H1 (cell line): Measurements from ENCODE around the gene VWA1.

ENCODE experiments used
- BCL11A ChIP-seq, 2 experiments: IDR thresholded peaks; one replicate each; pipeline ENCODE4 v1.6.1; 2011; ENCODE audit warnings: low read depth in 2 of 2, low read length in 2 of 2, mild to moderate bottlenecking in 2 of 2
- CREB1 ChIP-seq: IDR thresholded peaks from 2 replicates; pipeline ENCODE4 v1.6.1; 2012; ENCODE audit warnings: inconsistent platforms
- MAFK ChIP-seq: IDR thresholded peaks from 2 replicates; pipeline ENCODE4 v1.6.1; 2012; ENCODE audit warnings: low read depth, mild to moderate bottlenecking, improper control_type of control experiment, low read length
- SP1 ChIP-seq: IDR thresholded peaks from 2 replicates; pipeline ENCODE4 v1.6.1; 2011; ENCODE audit warnings: low read depth, low read length
- YY1 ChIP-seq: IDR thresholded peaks from 2 replicates; pipeline ENCODE4 v1.6.1; 2011; ENCODE audit warnings: low read depth, mild to moderate bottlenecking, low read length
- ZNF274 ChIP-seq: IDR thresholded peaks from 2 replicates; pipeline ENCODE4 v1.7.0; 2012; ENCODE audit warnings: low read length, borderline replicate concordance; ENCODE audit errors: extremely low read depth
- TF ChIP-seq, protein P1 (sequence below), 3 experiments: IDR thresholded peaks; 1 replicate in 2 of 3; 2 replicates in 1 of 3; pipeline versions ENCODE4 v1.5.1 to v1.6.1; 2011; ENCODE audit warnings: low read length in 3 of 3, mild to moderate bottlenecking in 3 of 3, inconsistent platforms in 2 of 3, low read depth in 1 of 3, moderate library complexity in 1 of 3; ENCODE audit not compliant: insufficient read depth in 1 of 3; ENCODE audit errors: control extremely low read depth in 1 of 3
- TF ChIP-seq, protein P2 (sequence below): IDR thresholded peaks from 2 replicates; pipeline ENCODE4 v1.6.1; 2012; ENCODE audit warnings: inconsistent platforms

DNA sequence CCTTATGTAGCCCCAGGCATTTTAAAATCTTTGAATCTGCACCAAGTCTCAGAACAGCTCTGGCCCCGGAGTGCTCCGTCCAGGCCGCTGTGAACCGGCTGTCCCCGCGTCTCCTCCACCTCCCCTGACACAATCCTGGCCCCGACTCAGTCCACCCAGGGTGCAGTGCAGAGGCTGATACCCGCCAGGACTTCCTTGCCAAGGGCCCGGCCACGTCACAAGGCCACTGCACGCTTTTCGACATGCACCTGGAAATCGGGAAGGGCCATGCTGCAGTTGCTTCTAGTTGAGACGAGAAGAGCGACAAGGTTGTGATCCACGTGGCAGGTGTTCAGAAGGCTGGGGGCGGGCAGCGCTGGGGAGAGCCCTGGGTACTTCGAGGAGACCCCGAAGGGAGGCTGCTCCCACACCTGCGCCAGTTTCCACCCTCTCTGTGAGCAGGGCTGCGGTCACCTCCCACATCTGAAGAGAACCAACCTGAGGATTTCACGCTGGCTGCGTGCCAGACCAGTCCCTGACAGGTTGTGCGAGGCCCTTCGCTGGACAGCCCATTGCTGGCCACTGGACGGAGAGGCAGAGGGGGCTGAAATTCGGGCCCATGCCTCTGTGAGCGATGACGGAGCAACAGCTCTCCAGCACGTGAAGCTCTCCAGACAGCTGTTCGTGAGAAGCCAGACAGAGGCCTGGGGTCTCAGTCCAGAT, 6.7 kb downstream of the VWA1 start:
- TF ChIP-seq YY1 (no peak), ZNF274 (no peak), MAFK (no peak), SP1 (no peak), BCL11A (IDR thresholded peaks at IDR 0.05; ENCODE audit: low read depth in 2 of 2, low read length in 2 of 2) (no peak), CREB1 (no peak)
- TF ChIP-seq, protein P1, sequence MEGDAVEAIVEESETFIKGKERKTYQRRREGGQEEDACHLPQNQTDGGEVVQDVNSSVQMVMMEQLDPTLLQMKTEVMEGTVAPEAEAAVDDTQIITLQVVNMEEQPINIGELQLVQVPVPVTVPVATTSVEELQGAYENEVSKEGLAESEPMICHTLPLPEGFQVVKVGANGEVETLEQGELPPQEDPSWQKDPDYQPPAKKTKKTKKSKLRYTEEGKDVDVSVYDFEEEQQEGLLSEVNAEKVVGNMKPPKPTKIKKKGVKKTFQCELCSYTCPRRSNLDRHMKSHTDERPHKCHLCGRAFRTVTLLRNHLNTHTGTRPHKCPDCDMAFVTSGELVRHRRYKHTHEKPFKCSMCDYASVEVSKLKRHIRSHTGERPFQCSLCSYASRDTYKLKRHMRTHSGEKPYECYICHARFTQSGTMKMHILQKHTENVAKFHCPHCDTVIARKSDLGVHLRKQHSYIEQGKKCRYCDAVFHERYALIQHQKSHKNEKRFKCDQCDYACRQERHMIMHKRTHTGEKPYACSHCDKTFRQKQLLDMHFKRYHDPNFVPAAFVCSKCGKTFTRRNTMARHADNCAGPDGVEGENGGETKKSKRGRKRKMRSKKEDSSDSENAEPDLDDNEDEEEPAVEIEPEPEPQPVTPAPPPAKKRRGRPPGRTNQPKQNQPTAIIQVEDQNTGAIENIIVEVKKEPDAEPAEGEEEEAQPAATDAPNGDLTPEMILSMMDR (IDR thresholded peaks at IDR 0.05; ENCODE audit: control extremely low read depth in 1 of 3, insufficient read depth in 1 of 3, low read depth in 1 of 3, low read length in 3 of 3), result no peak
- TF ChIP-seq, protein P2, sequence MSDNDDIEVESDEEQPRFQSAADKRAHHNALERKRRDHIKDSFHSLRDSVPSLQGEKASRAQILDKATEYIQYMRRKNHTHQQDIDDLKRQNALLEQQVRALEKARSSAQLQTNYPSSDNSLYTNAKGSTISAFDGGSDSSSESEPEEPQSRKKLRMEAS, result no peak
